ENCODE measurements around the gene KDM7A.

Gene KDM7A

DNA sequence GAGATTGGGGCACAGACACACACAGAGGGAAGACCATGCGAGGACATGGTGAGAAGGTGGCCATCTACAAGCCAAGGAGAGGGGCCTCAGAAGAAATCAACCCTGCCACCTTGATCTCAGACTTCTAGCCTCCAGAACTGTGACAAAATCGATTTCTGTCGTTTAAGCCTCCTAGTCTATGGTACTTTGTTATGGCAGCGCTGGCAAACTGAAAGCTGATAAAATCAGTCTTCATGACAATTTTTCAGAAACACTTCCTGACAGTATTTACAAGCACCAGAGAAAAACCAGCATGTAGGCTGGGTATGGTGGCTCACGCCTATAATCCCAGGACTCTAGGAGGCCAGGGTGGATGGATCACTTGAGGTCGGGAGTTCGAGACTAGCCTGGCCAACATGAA is 118.3 kb downstream of the KDM7A start:
- no peak overlapping the region for H3K4me3 ChIP-seq (ENCODE audit: low read length)
- DNase-seq (ENCODE audit: low read depth), result no peak
- TF ChIP-seq, protein P1, sequence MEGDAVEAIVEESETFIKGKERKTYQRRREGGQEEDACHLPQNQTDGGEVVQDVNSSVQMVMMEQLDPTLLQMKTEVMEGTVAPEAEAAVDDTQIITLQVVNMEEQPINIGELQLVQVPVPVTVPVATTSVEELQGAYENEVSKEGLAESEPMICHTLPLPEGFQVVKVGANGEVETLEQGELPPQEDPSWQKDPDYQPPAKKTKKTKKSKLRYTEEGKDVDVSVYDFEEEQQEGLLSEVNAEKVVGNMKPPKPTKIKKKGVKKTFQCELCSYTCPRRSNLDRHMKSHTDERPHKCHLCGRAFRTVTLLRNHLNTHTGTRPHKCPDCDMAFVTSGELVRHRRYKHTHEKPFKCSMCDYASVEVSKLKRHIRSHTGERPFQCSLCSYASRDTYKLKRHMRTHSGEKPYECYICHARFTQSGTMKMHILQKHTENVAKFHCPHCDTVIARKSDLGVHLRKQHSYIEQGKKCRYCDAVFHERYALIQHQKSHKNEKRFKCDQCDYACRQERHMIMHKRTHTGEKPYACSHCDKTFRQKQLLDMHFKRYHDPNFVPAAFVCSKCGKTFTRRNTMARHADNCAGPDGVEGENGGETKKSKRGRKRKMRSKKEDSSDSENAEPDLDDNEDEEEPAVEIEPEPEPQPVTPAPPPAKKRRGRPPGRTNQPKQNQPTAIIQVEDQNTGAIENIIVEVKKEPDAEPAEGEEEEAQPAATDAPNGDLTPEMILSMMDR (IDR thresholded peaks at IDR 0.05; ENCODE audit: insufficient read depth, low read depth, low read length, missing control alignments), result no peak

DNA sequence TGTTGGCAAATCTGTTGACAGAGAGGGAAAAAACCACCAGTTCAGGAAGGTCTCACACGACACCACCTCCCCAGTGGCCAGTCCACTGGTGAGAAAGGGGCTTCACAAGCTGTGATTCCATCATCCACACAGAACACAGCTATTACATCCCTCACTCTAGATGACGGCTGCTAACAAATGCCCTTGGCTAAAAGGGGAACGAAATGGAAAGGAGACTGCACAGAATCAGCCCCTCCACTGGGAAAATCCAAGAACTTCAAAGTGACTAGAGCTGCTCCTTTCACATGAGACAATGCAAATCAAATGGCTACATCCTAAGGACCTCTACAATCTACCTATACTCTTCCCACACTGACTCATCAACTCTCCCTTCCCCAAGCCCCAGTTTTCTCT is 119.6 kb downstream of the KDM7A start:
- TF ChIP-seq, protein P1 (IDR thresholded peaks at IDR 0.05; ENCODE audit: insufficient read depth, low read depth, low read length, missing control alignments), result no peak
- DNase-seq (ENCODE audit: low read depth), result no peak
- no peak overlapping the region for H3K4me3 ChIP-seq (ENCODE audit: low read length)

DNA sequence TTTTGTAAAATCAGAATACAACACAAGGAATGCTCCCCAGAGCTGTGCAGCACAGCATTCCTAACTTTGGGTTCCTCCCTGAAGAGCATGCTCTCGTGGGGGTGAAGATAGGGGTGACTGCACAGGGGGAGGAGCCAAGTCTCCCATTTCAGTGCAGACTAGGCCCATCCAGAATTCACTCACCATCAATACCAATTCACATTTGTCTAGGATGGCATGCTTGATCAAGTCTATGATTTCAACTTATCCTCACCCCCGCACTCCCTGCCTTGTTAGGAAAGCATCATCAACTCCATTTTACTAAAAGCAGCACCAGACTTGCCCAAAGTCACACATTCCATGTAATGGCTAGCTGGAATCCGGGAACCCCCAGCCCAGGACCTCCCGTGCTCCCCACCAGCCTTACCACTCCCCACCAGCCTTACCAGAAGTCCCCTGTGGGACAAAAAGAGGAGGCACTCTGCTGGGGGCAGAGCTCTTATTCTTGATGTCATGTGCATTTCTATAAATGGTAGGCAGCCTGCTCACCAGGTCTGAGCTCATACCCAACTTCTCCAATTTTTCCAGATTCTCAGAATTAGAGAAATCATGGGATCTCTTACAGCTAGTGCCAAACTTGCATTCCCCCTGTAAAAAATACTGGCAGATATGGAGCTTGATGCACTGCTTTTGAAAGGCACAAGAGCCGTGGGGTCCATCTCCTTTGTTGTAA is 120.2 kb downstream of the KDM7A start:
- TF ChIP-seq, protein P1 (IDR thresholded peaks at IDR 0.05; ENCODE audit: insufficient read depth, low read depth, low read length, missing control alignments), result no peak
- DNase-seq (ENCODE audit: low read depth), result peak; percentile 54
- H3K4me3 ChIP-seq (ENCODE audit: low read length), result no peak overlapping the region

DNA sequence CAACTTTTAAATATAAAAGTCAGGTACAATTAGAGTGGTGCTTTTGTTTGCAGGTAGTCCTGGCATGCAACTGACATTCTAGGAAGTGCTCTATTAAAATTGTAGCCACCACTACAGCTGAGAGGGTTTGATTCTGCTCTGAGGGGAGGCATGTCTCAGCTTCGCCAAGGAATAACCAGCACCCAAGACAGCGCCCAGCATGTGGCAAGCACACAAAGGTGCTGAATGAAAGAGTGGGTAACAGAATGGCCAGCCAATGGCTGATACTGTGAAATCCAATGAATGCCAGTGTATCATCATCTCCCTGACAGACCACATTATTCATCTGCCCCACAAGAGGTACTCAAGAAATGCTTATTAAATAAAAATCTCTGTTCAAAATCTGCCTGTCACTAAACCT is 121.0 kb downstream of the KDM7A start:
- DNase-seq (ENCODE audit: low read depth), result no peak
- no peak overlapping the region for H3K4me3 ChIP-seq (ENCODE audit: low read length)
- TF ChIP-seq, protein P1 (IDR thresholded peaks at IDR 0.05; ENCODE audit: insufficient read depth, low read depth, low read length, missing control alignments), result no peak

DNA sequence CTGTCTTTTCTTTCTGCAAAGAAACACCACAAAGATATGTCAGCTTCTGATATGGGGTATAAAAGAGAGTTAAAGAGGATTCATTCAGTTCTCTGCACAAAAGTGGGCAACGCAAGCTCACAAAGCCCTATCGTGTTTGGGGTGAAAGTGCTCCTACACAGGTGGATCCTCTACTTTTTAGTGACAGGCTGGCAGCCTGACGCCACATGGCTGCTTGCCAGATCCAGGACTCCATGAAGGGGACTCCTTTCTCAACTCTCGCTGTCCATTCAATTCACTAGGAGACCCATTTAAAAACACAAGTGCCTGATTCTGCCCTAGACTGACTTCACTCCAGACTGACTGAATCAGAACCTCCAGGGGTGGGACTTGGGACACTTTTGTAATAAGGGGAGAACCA is 122.0 kb downstream of the KDM7A start:
- no peak for DNase-seq (ENCODE audit: low read depth)
- TF ChIP-seq, protein P1 (IDR thresholded peaks at IDR 0.05; ENCODE audit: insufficient read depth, low read depth, low read length, missing control alignments), result no peak

DNA sequence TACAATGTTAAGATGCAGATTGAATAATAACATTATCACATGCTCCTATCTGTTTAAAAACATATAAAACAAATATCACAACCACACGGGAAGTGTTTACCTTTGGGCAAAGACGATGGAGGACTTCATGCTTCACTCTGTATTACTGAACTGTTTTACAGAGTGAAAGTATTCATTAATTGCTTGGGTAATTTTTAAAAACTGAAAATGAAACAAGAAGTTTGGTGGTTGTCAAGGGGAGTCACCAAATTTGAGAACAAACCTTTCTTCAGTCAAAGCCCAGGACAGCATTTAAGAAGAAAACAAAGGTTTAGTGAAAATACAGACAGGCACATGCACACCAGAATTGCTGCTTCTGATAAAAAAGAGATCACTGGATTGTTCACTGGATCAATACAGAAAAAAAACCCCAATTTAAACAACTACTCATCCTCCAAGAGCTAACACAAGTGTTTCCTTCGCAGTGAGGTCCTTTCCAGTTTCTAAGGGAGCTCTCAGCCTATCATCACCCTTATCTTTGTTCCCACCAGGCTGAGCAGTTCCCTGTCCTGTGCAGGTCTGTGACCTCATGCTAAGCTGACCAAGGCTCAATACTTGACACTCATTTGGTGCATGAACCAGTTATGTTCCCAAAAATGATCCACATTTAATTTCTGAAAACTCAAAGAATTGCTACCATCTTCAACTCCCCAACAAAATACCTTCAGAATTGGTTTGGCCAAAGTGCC is 122.8 kb downstream of the KDM7A start:
- no peak overlapping the region for H3K4me3 ChIP-seq (ENCODE audit: low read length)
- TF ChIP-seq, protein P1 (IDR thresholded peaks at IDR 0.05; ENCODE audit: insufficient read depth, low read depth, low read length, missing control alignments), result no peak
- no peak for DNase-seq (ENCODE audit: low read depth)

More for the DNA sequence above, 122.0 kb downstream of the KDM7A start:
- no peak overlapping the region for H3K4me3 ChIP-seq (ENCODE audit: low read length)

Measured in epithelial cell of esophagus (primary cell).